ENCODE results near the gene LOXL3.

The LOXL3 gene

DNA sequence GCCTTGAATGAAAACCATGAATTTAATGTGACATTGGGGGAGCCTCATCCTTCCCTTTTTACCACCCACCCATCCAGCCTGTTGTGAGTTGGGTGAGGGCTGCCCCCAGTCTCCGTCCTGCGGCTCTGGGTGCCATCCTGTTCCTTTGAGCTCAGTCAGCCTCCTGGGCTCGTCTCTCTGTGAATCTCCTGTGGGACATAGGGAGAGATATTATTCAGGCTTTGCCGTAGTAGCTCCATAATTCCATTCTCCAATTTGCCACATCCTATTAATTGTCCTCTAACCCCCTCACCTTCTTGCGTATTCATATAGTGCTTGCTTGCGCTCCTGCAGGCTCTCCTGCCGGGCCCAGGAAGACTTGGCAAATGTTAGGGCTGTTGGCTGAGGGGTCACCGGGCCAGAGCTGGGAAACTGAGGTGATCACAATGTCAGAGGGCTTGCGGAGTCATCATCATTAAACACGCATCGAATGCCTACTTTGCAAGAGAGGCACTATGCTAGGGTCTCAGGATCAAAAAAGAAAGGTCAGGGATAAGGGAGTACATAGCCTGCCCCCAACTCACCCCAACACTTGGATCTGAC is 27.0 kb downstream of the LOXL3 start:
- no peak for DNase-seq (ENCODE audit: low spot score)

DNA sequence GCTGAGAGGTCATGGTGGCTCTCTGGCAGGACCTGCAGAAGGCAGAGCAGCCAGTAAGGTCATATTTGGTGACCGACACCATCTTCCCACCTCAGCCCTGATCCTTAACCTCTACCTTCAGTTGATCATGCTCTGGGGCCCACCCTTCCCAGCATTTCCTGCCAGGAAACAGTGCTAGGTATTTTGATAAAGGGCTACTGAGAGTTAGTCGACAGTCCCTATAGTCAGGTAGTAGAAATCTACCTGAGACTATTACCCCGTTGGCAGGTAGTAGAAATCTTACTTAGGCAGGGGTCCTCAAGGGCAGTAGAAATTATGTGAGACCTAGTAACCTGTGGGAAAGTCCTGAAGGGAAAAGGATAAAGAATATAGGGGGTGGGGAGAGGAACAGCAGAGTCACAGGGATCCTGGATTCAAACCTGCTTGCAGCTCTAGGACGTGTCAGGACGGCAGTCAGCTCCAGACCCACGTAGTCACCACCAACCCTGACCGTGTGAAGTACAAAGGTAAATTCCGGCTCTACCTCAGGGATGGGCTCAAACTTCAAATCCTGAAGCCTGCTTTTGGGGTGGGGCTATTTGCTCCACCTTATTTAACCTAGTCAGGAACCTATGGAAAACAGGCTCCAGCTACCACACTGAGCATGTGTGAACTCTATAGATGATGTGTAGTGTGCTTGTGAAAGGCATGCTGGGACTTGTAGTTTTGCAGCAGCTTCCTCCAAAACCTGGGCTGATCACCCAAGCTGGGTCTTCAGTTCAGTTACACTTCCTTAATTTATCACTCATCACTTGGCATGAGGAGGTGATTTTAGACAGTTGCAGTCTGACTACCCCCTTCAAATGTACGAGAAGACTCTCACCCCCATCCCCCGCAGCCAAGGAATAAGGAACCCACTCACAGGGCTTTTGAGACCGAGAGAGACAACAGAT is 27.8 kb downstream of the LOXL3 start, which contains the start of gene DQX1:
Gene DQX1 (minus strand): TSS at position 515 of the 932 bp plus-strand sequence. CDS start 502 bp downstream, at position 13.
- peak; percentile 28 for DNase-seq (ENCODE audit: low spot score)

DNA sequence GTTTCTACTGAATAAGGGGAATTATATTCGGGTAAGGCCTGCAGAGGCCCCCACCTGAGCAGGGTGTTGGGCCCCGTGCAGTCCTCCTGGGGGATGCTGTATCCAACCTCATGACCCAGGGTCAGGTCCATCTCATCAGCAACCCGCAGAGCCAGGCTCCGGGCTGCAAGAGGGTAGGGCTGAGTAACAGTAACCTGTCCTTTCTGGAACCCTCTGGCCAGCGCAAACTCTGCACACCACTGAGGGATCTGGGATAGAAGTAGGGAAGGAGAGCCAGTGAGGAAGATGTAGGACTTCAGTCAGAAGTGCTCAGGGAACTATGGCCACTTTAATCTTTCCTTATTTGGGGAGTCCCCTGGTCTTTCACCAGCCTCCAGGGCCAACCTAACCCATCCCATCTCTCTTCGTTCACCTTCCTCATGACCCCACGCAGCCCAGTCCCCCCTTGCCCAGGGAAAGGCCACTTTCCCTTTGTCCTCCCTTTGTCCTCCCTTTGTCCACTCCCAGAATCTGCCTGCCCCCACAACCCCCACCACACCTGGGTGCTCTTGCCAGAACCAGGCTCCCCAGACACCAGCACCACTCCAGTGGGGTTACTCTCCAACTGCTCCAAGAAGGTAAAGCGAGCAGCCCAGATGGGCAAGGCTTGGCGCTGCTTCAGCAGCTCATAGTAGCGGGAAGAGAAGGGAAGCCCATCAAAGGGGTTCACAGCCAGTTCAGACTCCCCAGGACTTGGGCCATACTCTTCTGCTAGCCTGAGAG is 28.6 kb downstream of the LOXL3 start:
- DNase-seq (ENCODE audit: low spot score), result no peak

DNA sequence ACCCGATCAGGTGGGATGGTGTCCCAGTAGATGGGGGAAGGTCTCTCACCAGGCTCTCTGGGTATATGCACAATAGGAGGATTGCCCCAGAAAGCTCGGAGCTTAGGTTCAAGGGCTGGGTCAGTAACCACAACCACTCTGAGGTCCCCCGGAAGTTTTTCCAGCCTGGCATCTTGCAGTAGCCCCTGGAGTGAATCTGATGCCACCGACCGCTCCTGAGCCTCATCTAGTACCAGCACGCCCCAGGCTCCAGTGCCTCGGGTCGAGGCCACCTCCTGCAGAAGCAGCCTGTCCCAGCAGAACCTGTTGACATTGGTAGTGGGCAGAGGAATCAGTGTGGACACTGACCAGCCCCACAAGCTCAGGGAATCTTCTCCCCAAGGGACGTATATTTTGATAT is 29.7 kb downstream of the LOXL3 start:
- DNase-seq (ENCODE audit: low spot score), result no peak

DNA sequence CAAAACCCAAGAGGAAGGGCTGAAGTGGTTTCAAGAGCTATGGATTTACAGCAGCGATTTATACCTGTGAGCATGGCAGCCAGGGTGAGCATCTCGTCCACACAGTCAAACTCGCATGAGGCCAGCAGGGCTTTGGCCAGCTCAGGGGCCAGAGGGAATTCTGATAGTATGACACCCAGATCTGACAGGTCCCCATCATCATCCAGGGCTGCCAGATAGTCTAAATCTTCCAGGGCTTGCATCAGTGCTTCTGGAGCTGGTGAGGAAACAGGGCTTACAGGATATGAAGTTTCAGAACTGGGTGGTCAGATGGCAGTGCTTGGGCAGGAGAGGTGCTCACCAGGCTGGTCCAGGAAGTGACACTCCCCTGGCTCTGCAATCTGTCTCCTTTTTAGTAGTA is 31.2 kb downstream of the LOXL3 start:
- no peak for DNase-seq (ENCODE audit: low spot score)

DNA sequence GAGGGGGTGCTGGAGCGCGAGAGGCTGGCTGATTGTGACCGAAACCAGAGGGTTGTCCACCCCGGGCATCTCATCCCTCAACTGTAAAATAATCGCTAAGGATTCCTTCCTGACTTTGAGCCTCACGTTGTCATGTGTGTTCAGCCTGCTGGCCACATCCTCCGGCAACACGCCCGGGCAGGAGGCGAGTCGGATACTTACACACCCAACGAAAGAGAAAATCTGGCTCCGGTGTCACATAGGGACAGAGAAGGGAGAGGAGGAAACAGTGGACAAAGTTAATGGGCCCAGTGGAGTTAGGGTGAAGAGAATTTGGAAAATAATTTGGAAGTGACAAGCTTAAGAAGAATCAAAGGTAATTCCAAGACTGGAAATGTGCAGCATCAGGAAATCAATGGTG is 37.1 kb downstream of the LOXL3 start:
- DNase-seq (ENCODE audit: low spot score), result no peak

DNA sequence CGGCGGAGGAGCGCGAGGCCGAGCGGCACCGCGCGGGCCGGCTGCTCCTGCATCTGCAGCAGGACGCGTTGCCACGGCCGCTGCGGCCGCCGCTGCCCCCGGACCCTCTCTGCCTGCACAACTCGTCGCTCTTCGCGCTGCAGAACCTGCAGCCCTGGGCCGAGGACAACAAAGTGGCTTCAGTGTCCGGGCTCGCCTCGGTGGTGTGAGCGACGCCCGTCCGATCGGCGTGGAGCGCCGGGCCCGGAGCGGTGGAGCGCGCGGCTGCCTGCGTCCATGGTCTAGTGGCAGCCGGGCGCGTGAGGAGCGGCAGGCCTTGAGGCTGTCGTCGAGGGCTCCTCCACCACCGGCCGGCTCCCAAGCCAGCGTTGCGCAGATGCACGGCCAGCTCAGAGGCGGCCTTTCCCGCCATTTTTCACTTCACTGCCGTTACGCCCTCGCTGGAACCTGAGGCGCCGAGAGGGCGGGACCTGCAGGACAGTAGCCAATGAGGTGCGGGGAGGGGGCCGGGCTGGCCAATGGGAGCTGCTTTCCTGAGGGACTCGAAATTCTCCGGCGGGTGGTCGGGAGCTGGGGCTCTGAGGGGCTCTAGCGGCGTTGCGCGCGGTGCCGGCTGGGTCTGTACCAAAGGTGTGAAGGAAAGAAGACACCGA is 37.6 kb downstream of the LOXL3 start:
- peak; percentile 51 for DNase-seq (ENCODE audit: low spot score)

GRCh38 chr2:74515271-74515980 is 38.3 kb downstream of the LOXL3 start:
- DNase-seq (ENCODE audit: low spot score), result no peak

GRCh38 chr2:74514368-74515270 is 39.1 kb downstream of the LOXL3 start, which contains the start of gene TLX2:
TLX2 (plus strand) TSS chr2:74514450; CDS start chr2:74514807, 357 bp downstream.
- no peak for DNase-seq (ENCODE audit: low spot score)

GRCh38 chr2:74513605-74514367 is 40.0 kb downstream of the LOXL3 start:
- no peak for DNase-seq (ENCODE audit: low spot score)

DNA sequence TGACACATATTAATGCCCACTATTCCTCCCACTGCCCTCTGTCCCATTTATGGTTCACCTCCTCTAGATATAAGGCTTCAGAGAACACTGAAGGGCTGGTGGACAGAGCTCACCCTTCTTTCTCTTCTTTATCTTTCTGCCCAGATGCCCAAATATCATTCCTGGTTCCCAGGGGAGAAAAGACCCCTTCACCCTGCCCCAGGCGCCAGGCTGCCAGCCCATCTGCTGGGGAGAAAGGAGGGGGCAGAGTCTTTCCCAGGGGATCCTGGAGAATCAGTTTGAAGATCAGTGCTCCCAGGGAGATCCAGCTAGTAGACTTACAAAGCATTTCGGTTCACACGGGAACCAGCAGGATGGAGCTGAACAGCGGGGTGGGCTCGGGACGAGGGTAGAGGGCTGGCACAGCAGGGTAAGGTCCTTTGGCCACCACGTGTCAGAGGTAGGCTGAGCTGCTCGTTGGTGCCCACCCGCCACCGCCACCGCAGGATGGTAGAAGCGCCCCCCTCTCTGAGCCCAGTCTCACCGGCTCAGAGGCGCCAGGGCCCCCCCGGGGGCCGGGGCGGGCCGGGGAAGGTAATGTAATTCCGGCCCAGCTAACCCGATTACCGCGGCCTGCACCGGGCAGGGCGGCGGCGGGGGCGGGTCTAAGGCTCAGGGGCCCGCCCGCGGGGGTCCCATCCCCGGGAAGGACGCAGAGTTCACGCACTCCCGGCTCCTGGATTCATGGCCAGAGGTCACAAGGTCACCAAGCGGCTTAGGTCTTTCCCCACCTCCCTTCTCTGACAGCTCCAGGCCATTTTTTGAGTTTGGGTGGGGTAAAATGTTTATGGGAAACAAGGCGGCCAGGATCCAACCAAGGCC is 40.8 kb downstream of the LOXL3 start:
- no peak for DNase-seq (ENCODE audit: low spot score)

DNA sequence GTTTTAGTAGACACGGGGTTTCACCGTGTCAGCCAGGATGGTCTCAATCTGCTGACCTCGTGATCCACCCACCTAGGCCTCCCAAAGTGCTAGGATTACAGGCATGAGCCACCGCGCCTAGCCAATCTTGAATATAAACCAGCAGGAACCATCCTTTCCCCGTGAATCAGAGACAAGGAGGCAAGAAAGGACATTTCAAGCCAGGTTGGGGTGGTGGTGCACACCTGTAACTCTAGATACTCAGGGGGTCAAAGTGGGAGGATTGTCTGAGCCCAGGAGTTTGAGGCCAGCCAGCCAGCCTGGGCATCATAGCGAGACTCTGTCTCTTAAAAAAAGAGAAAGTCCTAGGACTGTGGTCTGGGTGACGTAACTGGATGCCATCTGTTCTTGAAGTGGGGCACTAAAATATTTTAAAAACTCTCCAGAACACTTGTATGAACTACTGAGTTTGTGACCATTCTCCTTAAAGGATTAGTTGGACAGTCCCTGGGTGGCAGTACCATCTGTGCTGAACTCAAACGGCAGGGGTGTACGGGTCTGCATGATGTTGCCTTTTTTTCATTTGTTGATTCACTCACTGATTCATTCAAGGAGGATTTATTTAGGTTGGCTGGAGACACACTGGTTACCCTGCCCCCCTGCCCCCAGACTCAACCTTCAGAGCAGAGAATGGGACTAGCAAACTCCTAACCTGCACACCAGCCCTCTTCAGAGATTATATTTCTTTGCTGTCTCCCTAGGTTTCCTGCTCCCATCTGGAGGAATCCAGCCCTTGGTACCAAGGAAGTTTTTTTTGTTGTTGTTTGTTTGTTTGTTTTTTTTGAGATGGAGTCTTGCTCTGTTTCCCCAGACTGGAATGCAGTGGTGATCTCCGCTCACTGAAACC is 42.4 kb downstream of the LOXL3 start:
- DNase-seq (ENCODE audit: low spot score), result no peak

- DNase-seq (ENCODE audit: low spot score), result no peak
Observed at GRCh38 chr2:74510272-74510671, 43.5 kb downstream of the LOXL3 start.

GRCh38 chr2:74507926-74508520 is 45.7 kb downstream of the LOXL3 start:
- DNase-seq (ENCODE audit: low spot score), result no peak

DNA sequence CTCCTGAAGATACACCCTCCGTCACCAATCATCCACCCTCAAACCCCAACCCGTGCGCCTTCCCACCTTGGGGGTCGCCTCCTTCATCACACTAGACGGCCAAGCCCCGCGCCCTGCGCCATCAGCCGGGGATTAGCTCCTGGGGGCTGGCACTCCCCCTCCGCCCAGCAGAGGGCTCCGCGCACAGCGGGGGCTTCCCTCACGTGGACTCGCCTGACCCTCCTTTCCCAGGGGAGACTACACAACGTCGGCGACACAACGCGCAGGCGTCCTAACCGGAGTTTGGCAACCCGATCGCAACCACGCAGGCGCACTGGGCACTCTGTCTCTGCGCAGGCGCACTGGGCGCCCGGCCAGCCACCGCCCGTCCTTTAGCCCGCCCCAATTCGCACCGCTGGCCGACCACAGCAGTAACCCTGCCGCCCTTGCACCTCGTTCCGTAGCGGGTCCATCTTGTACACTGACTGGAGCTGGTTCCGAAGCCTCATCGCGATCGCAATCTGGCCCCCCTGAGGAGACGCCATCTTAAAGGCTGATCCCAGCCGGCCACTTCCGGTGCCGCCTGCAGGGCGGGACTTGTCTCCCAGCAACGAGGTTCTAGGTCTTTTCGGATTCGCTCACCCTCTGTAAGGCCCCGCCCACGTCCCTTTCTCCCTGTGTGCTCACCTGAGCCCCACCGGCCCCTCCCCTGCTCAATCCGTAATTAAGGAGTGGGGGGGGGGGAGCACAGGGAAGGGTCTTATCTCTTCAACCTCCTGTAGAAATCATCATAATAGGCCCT is 46.4 kb downstream of the LOXL3 start, which contains the start of gene PCGF1:
Gene PCGF1 (minus strand): TSS at position 551 of the 781 bp plus-strand sequence. CDS start 27 bp downstream, at position 524.
- DNase-seq (ENCODE audit: low spot score), result peak; percentile 100
